ENCODE data around the gene CMC1. TPM values are rescaled to one million over a fixed set of nuclear protein-coding genes. Genes with fewer than 3 reads are reported as not detected.

Gene CMC1
- total RNA-seq = 4.0 and 6.1 TPM in 2 replicates

GRCh38 chr3:28241221-28242160 is at the start of gene CMC1:
TSS of gene CMC1 (plus strand) at chr3:28241619. CDS start at chr3:28241794, 175 bp downstream.

GRCh38 chr3:28348629-28349468 is 107.4 kb downstream of the CMC1 start, which contains the start of the genes AZI2 and ZCWPW2:
TSS of gene AZI2 (minus strand) at chr3:28348824. CDS start at chr3:28340617, 8,207 bp downstream.
TSS of gene ZCWPW2 (plus strand) at chr3:28348721. CDS start at chr3:28413069, 64,348 bp downstream.

Other genes starting within 250 kb of the CMC1 start
- 0.39 TPM in 1 of 2 replicates, not detected in the other for gene ZCWPW2, start 107.1 kb downstream of the CMC1 start, total RNA-seq
- 75.1 and 76.4 TPM in 2 replicates for gene AZI2, start 107.2 kb downstream of the CMC1 start, total RNA-seq